NCI-H1694 (cell line): ENCODE results near the gene IQSEC3.
A peak's percentile ranks its signal among the peaks of the same experiment; 100 is the strongest.

Experiments used
- DNase-seq: peaks from one replicate; lab custom pipeline; 2025; lab: John Stamatoyannopoulos, UW

The IQSEC3 gene

DNA sequence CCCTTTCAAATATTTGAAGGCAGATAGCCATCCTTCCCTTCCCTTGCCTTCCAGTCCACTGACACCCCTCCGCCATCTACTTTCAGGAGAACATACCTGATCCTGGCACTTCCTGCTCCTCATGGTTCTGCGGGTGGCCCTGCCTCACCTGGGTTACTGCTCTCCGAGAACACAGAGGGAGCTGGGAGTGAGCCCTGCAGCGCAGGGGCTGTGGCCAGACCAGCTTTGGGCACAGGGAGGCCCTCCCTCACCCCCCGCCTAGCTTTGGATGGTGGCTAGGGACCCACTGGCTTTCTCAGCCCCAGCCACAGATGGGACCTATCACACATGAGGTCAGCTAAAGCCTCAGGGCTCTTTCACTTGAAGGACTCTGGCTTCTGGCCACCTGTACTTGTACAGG lies 12.4 kb downstream of the IQSEC3 start:
- no peak for DNase-seq

DNA sequence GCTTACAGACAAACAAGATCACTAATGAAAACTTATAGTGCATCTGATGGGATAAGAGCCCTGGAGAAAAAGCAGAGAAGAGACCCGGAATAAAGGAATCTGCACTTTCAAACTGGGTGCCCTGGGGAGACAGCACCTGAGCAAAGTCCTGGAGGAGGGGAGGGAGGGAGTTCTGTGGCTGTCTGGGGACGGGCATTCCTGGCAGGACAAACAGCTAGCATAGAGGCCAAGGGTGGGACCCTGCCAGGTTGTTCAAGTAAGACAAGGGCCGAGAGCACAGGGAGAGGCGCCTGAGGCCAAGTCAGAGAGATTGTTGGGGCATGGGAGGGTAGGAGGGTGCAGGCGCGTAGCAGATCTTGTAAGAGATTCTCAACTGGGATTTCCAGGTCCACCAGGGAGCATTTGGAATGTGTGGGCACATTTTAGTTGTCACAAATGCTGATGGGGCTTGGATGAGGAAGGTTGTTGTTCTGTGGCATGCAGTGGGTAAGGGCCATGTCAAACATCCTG lies 14.2 kb downstream of the IQSEC3 start:
- DNase-seq, result no peak

GRCh38 chr12:82740-83139 lies 16.2 kb downstream of the IQSEC3 start:
- DNase-seq, result no peak

GRCh38 chr12:84056-84455 lies 17.5 kb downstream of the IQSEC3 start:
- DNase-seq, result peak; percentile 99

- peak; percentile 97 for DNase-seq
Observed at GRCh38 chr12:85191-85666, 18.7 kb downstream of the IQSEC3 start.

DNA sequence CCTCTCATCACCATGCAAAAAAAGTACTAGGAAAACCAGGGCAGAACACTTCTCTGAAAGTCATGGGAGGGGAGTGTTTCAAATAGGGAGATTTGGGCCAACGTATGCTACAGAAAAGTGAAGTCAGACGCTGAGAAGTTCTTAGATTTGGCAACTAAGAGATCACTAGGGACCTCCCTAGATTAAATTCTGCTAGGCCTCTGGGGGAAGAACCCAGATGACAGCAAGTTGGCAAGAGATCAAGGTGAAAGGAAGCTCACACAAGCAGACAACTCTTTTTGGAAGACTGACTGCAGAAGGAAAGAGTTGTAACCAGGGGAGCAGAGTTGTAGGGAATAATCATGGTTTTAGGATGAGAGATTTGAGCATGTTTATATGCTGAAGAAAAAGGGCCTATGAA lies 20.7 kb downstream of the IQSEC3 start:
- no peak for DNase-seq

GRCh38 chr12:87856-88255 lies 21.3 kb downstream of the IQSEC3 start:
- no peak for DNase-seq

DNA sequence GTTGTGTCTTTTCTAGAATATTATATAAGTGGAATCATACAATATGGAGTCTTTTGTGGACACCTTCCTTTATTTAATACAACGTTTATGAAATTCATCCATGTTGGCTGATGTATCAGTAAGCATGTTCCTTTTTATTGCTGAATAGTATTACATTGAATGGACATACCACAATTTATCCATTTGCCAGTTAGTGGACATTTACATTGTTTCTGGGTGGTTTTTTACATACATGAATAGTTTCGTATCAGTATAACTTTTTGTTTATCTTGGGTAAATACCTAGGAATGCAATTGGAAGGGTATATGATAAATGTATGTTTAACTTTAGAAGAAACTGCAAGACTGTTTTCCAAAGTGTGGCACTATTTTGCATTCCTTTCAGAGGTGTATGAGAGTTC lies 23.1 kb downstream of the IQSEC3 start:
- no peak for DNase-seq

- no peak for DNase-seq
Observed at GRCh38 chr12:91213-91612, 24.6 kb downstream of the IQSEC3 start.

DNA sequence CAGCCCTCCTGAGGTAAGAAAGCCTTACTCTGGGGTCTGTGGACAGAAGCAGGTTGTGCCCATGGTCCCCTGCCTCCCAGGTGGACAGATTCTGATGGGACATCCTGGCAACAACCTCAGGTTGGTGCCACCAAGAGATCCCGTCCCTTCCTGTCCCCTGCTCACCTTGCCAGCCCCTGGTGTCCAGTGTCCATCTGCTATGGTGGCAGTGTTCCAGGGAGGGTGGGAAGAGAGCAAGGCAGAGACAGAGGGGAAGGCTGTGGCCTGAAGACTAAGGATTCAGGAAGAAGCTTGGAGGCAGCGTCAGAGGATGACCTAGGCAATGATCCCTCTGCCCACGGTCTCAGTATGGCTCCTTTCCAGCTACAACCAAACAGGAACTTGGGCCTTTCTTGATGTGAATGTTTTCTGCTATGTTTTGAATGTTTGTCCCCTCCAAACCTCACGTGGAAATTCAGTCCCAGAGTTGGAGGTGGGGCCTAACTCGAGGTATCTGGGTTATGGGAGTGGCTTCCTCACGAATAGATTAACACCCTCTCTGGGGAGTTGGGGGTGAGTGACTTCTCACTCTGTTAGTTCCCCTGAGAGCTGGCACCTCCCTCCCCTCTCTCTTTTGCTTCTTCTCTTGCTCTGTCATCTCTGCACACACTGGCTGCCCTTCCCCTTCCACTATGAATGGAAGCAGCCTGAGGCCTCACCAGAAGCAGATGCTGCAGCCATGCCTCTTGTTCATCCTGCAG lies 26.9 kb downstream of the IQSEC3 start:
- no peak for DNase-seq

DNA sequence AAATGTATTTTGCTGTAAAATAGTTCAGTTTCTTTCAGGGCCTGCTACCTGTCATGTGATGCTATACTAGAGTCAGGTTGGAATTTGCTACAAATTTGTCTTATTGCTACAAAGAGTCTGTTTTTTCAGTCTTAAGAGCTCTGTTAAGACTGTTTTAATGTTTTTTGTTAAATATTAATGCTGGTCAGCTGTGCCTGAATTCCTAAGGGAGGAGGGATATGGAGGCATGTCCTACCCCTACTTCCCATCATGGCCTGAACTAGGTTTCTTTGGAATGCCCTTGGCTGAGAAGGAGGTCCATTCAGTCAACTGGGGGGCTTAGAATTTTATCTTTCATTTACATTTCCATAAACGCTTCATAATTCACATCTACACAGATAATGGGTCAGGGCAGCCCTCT lies 30.0 kb downstream of the IQSEC3 start:
- no peak for DNase-seq

- DNase-seq, result no peak
Observed at GRCh38 chr12:98924-99352, 32.4 kb downstream of the IQSEC3 start.

DNA sequence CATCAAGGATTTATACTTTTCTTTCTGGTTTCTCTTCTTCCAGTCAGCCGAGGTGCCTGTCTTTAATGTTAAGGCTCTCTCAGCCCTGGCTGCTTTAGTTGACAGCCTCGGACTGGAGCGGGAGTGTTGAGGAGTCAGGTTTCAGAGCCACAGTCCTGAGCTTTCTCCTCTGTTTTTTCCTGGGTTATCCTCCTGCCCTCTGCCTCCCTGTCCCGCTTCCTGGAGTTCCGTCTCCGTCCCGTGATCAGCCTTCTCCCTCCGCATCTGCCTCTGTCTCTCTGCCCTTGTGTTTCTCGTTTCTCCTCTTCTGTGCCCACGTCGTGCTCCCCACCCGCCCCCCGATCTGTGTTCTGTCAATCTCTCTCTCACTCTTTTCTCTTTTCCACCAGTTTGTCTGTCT lies 33.0 kb downstream of the IQSEC3 start:
- no peak for DNase-seq

DNA sequence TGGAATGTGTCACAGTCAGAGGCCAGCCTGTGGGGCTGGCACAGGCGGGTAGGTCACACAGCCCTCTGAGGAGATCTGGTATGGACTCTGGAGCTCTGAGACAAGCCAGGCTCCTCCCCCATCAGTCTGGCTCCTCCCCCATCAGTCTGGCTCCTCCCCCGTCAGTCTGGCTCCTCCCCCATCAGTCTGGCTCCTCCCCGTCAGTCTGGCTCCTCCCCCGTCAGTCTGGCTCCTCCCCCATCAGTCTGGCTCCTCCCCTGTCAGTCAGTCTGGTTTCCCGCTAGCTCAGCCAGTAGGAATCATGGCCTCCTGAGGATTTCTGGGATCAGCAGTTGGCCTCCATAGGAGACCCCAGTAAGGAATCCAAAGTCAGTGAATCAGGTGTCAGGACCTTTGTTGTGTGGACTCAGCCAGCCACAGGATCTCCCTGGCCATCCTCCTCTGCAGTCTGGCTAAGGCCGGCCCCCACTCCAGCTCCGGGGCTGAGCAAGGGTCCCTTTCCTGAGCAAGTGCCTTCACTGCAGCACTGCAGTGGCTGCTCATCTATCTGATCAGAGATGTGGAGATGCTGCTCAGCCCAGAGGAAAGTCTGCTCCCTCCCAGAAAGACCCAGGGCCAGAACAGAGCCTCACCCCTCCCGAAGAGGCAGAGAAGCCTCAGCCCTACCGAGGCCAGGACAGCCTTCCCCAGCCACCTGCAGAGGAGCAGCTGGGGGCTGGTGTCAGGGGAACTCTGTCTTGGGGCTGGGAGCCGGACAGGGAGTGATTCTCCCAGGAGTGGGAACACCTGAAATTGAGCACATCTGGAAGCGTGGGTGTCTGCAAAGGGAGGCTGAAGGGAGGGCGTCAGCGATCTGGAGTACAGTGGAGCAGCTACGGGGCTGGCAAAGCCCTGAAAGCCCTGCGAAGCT lies 35.7 kb downstream of the IQSEC3 start:
- DNase-seq, result no peak

GRCh38 chr12:102879-103168 lies 36.3 kb downstream of the IQSEC3 start:
- no peak for DNase-seq

GRCh38 chr12:103169-103981 lies 36.8 kb downstream of the IQSEC3 start:
- DNase-seq, result no peak

DNA sequence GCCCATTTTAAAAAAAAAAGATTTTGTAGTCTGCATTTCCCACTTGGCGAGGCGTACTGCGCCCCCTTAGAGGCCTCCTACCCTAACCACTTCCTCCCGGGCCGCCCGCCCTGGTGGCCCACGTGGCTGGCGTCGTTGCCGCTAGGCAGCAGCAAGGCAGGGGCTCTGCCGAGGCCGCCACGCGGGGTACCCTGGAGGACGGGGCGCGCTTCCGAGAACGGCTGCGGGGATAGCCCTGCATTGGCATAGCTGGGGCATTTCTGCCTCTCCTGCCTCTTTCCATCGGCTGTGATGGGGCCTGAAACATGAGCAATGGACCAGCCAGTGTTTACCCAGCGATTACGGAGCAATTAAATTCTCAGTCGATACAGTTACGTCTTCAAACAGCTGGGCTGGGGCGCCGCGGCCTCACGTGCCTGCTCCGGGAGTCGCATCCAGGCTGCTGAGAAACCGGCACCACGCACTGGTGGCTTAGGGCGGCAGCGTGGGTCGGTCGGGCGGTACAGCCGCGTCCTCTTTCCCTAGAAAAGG lies 38.0 kb downstream of the IQSEC3 start:
- no peak for DNase-seq

- no peak for DNase-seq
Observed at GRCh38 chr12:105696-106095, 39.1 kb downstream of the IQSEC3 start.

DNA sequence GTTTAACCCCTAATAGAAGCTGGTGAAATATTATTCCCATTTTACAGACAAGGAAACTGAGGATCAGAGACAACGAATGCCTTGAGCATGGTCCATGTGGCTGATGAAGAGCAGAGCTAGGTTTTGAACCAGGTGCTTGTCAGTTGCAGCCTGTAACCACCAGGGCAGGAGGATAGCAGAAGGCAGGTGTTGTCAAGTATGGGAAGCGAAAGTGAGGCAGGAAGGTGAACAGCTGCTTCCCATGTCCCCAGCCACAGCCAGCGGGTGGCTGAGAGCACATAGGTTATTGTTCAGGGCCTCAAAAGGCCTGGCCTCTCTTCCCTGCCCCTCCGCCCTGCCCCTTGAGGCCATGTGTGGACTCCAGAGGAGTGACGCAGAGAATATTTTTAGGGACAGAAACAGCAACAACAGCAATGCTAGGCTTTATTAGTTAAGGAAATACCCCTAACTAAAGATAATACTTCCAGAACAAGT lies 39.6 kb downstream of the IQSEC3 start:
- no peak for DNase-seq

DNA sequence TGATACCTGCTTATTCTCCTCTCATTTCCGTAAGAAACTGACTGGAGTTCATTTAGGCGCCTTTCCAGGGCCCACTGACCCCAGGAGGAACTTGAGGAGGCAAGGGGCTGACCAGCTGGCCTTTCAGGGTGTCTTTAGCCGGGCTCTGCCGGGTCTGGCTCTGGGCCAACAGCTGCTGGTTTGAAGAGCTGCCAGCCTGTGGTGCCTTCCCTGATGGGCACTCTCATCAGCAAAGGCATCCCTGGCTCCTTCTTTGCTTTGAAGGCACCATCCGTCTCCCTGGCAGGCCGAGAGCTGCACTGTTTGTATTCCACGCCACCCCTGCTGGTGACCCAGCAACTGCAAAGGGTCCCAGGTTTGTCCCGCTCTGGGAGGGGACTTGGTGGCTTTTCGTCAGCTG lies 42.0 kb downstream of the IQSEC3 start:
- DNase-seq, result no peak

- no peak for DNase-seq
Observed at GRCh38 chr12:109446-109845, 42.9 kb downstream of the IQSEC3 start.

DNA sequence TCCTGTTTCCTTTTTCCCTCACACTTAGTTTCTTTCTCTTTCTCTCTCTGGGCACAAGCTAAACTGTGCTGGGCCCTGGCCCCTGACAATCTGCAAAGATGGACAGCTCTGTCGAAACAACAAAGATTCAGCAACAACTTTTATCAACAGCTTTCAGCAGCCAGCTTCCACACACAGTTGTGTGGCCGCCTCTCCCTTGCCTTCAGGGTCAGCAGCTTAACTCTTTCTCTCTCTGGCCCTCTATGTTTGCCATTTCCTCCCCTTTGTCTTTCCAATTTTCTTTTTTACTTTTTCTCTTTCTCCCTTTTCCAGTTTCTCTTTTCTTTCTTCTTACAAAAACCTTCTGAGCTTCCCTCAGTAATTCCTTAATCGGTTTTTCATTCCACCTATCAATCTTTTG lies 43.3 kb downstream of the IQSEC3 start:
- DNase-seq, result no peak
